DMS 273 (cell line): Measurements from ENCODE around the gene MYMK.

ENCODE experiments used
- DNase-seq: peaks from one replicate; lab custom pipeline; 2025; ENCODE audit not compliant: unreplicated experiment; lab: John Stamatoyannopoulos, UW

MYMK gene

DNA sequence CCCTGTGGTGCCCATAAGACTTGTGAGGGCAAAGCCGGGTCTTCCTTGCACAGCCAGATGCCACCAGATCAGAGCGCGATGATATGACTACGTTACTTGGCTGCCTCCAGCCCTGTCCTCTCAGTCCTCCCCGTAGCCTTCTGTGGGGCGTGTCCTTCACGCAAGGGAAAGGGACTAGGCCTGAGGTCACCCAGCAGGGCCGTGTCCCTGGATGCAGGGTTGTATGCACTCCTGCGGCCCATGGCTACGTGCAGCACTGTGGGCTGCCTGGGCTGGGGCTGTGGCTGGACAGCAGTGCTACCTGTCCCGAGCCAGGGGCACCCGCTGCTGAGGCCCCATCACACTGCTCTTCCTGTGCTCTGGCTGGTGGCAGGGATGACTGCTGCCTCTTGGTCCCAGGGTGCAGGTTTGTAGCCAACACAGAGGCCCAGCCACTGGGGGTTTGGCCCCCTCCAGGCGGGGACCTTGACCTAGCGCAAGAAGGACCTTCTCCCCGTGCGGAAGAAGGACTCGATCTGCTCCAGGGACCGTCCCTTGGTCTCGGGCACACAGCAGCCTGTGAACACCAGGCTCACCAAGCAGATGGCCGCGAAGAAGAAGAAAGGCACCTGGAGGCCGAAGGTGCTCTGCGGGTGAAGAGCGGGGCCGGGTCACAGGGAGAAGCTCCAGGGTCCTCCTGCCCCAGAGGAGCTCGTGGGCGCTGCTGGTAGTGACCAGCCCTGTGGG, 53.0 kb downstream of the MYMK start:
- no peak for DNase-seq

DNA sequence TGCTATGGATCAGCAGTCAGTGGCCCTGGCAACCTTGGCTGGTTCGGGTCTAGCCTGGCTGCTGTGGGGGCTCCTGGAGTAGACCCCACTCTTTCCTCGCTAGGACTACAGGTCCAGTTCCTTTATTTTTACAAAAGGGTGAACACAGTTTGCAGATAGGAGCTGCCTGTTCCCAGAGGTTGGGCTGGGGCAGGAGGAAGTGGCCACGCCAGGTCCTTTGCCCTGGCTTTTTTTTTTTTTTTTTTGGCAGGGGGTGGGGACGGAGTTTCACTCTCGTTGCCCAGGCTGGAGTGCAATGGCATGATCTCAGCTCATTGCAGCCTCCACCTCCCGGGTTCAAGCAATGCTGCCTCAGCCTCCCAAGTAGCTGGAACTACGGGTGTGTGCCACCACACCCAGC, 53.8 kb downstream of the MYMK start:
- DNase-seq: no peak

DNA sequence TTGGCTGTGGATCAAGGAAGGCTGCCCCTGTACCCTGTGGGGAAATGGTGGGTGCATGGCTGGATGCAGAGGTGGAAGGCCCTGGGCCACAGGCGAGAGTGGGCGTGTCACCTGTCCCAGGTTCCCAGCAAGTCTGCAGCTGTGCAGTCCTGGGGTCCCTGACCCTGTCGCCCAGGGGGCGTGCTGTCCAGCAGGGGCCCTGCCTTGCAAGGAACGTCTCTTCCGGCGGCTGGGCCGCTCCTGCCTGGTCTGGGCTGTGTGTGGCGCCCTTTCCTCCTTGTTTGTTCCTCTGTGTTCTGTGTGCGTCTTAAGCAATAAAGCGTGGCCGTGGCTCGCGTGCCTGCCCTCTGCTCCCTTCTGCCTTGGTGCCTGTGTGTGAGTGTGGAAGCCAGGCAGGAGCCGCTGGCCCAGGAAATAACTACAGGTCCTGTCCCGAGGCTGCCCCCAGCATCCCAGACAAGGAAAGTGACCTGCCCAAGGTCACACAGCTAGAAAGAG, 54.3 kb downstream of the MYMK start:
- no peak for DNase-seq

DNA sequence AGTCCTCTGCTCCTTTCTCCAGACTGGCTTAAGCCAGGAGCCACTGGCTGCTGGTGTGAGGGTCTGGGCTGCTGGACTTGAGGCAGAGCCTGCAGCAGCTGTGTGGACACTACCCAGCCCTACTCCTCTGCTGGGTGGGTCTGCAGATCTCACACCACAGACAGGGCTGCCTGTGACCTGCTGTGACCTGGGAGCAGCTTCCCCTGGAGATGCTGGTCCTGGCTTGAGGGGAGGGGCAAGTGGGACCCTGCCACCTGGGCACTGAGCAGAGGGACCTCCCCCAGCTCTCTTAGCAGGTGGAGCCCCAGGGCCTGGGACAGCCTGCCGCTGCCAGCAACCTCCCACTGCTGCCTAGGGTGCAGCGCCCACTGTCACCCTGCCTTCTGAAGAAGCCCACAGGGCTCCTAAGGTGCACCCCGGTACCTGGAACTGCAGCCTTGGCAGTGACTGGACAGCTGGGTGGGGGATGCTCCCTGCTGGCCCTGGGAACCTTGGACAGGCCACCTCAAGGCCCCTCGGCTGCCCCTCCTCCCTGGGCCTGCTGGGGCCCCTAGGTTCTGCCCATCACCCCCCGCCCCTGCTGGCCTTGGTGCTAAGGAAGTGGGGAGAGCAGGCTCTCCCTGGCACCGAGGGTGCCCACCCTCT, 55.9 kb downstream of the MYMK start:
- DNase-seq: no peak

DNA sequence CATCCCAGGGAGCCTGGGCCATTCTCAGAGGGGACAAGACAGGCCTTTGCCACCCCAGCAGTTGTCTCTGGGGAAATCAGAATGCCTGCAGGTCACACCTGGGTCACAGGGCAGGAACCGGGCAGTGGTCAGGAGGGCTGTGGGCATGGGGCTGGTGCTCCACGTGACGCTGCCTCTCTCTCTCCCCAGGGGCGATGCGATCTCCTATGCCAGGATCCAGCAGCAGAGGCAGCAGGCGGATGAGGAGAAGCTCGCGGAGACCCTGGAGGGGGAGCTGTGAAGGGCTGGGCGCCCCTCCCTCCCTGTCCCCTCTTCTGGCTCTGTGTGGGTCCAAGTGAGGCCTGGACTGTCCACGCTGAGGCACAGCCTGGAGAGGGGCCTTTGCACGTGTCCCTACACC, 56.4 kb downstream of the MYMK start:
- DNase-seq: no peak

DNA sequence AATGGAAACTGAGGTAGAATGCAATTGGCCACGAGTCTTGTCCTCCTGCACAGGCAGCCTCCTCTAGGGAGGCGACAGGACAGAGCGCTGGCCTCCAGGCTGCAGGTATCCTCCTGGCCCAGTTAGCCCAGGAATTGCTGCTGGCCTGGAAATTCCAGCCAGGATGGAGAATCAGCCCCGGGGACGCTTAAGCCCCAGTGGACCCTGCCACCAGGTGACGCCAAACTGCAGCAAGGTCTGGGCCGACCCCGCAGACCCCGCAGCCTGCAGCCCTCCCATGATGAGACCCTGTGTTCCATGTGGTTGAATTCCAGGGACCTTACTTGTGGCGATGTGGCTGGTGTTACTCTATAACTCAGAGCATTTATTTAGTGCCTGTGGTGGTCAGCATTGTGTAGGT, 57.7 kb downstream of the MYMK start:
- no peak for DNase-seq

DNA sequence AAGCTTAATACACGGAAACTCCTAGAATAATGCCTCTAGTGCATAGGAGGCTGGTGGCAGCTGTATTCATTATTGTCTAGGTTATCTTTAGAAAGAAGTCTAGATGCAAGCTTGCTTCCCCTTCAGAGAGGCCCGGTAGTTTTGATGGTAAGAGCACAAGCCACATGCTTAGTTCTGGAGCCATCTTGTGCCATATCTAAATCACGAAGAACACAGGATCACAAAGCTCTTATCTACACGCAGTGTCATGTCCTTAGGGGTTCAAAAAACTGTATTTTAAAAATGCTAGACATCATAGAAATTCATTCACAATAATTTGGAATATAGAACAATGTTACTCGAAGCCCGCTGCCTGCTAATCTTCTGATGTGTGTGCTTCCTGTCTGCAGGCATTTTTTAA, 58.8 kb downstream of the MYMK start:
- DNase-seq: no peak

DNA sequence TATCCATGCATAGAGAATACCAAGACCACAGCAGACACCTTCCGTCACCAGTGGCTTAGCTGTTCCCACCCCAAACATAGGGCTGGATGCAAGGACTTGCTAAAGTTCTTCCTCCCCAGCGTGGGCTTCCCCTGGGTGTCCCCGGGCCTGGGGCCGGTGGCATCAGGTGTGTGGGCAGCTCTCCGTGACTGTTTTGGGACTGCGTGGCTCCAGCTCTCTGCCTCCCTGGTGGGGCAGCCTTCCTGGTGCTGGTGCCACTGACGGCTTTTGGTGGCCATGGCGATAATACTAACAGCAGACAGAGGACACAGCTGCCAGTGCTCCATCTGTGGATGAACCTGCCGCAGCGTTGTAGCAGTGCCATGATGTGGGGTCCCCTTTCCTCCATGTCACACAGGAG, 60.1 kb downstream of the MYMK start:
- DNase-seq: no peak
